H1 (cell line): ENCODE data around the gene CGB3. TPM values are rescaled to one million over a fixed set of nuclear protein-coding genes. Genes with fewer than 3 reads are reported as not detected.

ENCODE experiments used
- CHD1 ChIP-seq: IDR thresholded peaks from 2 replicates; pipeline ENCODE4 v1.6.1; 2012; ENCODE audit warnings: low read depth, low read length, improper control_type of control experiment
- CREB1 ChIP-seq: IDR thresholded peaks from 2 replicates; pipeline ENCODE4 v1.6.1; 2012; ENCODE audit warnings: inconsistent platforms
- CTCF ChIP-seq, 3 experiments: IDR thresholded peaks; 1 replicate in 2 of 3; 2 replicates in 1 of 3; pipeline versions ENCODE4 v1.5.1 to v1.6.1; 2011; ENCODE audit warnings: low read length in 3 of 3, mild to moderate bottlenecking in 3 of 3, inconsistent platforms in 2 of 3, low read depth in 1 of 3, moderate library complexity in 1 of 3; ENCODE audit not compliant: insufficient read depth in 1 of 3; ENCODE audit errors: control extremely low read depth in 1 of 3
- EGR1 ChIP-seq: IDR thresholded peaks from 2 replicates; pipeline ENCODE4 v1.6.1; 2011; ENCODE audit warnings: low read depth, low read length, borderline replicate concordance
- EP300 ChIP-seq, 2 experiments: IDR thresholded peaks; 1 replicate in 1 of 2; 2 replicates in 1 of 2; pipeline ENCODE4 v1.6.1; 2011 to 2012; ENCODE audit warnings: low read depth in 2 of 2, low read length in 2 of 2, mild to moderate bottlenecking in 2 of 2, borderline replicate concordance in 1 of 2, inconsistent platforms in 1 of 2, moderate library complexity in 1 of 2
- FOSL1 ChIP-seq: IDR thresholded peaks from 2 replicates; pipeline ENCODE4 v1.6.1; 2011; ENCODE audit warnings: mild to moderate bottlenecking, low read depth, low read length, moderate library complexity; ENCODE audit not compliant: insufficient read depth
- HDAC2 ChIP-seq, 2 experiments: fragments of 300-600 bp in 1 of 2; sonication (generic) in 1 of 2; IDR thresholded peaks; 2 replicates each; pipeline ENCODE4 v1.6.1; 2011 to 2012; ENCODE audit warnings: low read depth in 2 of 2, low read length in 2 of 2, mild to moderate bottlenecking in 2 of 2, moderate library complexity in 2 of 2, borderline replicate concordance in 1 of 2, inconsistent platforms in 1 of 2
- KDM1A ChIP-seq: fragments of 200-600, 300-600 bp; sonication (generic); IDR thresholded peaks from 2 replicates; pipeline ENCODE4 v1.7.1; 2016; ENCODE audit warnings: mild to moderate bottlenecking, low read length, borderline replicate concordance
- KDM5A ChIP-seq: fragments of 200-600 bp; IDR thresholded peaks from 2 replicates; pipeline ENCODE4 v1.7.1; 2012; ENCODE audit warnings: mild to moderate bottlenecking, low read length, inconsistent platforms, mixed read lengths
- MAFK ChIP-seq: IDR thresholded peaks from 2 replicates; pipeline ENCODE4 v1.6.1; 2012; ENCODE audit warnings: low read depth, mild to moderate bottlenecking, improper control_type of control experiment, low read length
- MAX ChIP-seq: IDR thresholded peaks from 2 replicates; pipeline ENCODE4 v1.6.1; 2012; ENCODE audit warnings: inconsistent platforms
- NRF1 ChIP-seq: IDR thresholded peaks from 2 replicates; pipeline ENCODE4 v1.6.1; 2011; ENCODE audit warnings: mild to moderate bottlenecking, low read depth, low read length, improper control_type of control experiment
- PHF8 ChIP-seq: fragments of 200-600 bp; sonication (generic); conservative IDR thresholded peaks from 2 replicates; pipeline ENCODE4 v1.7.1; 2012; ENCODE audit warnings: low read depth, mild to moderate bottlenecking, inconsistent platforms, low read length, moderate library complexity
- POU5F1 ChIP-seq: IDR thresholded peaks from 2 replicates; pipeline ENCODE4 v1.6.1; 2011; ENCODE audit warnings: low read depth, mild to moderate bottlenecking, low read length, moderate library complexity
- RAD21 ChIP-seq, 2 experiments: IDR thresholded peaks in 1 of 2; conservative IDR thresholded peaks in 1 of 2; 2 replicates each; pipeline ENCODE4 v1.6.1; 2011; ENCODE audit warnings: low read depth in 2 of 2, low read length in 2 of 2, improper control_type of control experiment in 1 of 2, inconsistent platforms in 1 of 2, mild to moderate bottlenecking in 1 of 2, moderate library complexity in 1 of 2
- RFX5 ChIP-seq: IDR thresholded peaks from 2 replicates; pipeline ENCODE4 v1.6.1; 2011; ENCODE audit warnings: low read depth, low read length, improper control_type of control experiment, borderline replicate concordance
- SUZ12 ChIP-seq: fragments of 200-600 bp; sonication (generic); IDR thresholded peaks from 2 replicates; pipeline ENCODE4 v1.6.1; 2012; ENCODE audit warnings: mild to moderate bottlenecking, inconsistent platforms, low read length, moderate library complexity, mixed read lengths
- TAF1 ChIP-seq: IDR thresholded peaks from 2 replicates; pipeline ENCODE4 v1.6.1; 2011; ENCODE audit warnings: mild to moderate bottlenecking, low read depth, low read length
- TBP ChIP-seq: IDR thresholded peaks from 2 replicates; pipeline ENCODE4 v1.6.1; 2011; ENCODE audit warnings: low read depth, low read length, improper control_type of control experiment
- YY1 ChIP-seq: IDR thresholded peaks from 2 replicates; pipeline ENCODE4 v1.6.1; 2011; ENCODE audit warnings: low read depth, mild to moderate bottlenecking, low read length
- ZNF274 ChIP-seq: IDR thresholded peaks from 2 replicates; pipeline ENCODE4 v1.7.0; 2012; ENCODE audit warnings: low read length, borderline replicate concordance; ENCODE audit errors: extremely low read depth
- polyA plus RNA-seq, 7 experiments: library from polyadenylated mRNA; depleted of rRNA in 3 of 7; stranded (reverse) in 5 of 7; unstranded in 2 of 7; fragments of >200 nt in 5 of 7; fragments of 200-250 nt in 2 of 7; gene quantifications; 1 replicate in 5 of 7; 2 replicates in 1 of 7; 4 replicates in 1 of 7; pipeline versions ENCODE4 v1.2.1 to v1.2.3, GENCODE V29; 2011 to 2013; ENCODE audit warnings: missing spikeins in 2 of 7, mixed read lengths in 2 of 7
- total RNA-seq: library from RNA; stranded (reverse); fragmentation: NEBNext Ultra II Directional; extraction: Animal tissue kit (Norgen Biotek cat#: 25700); gene quantifications from 2 replicates; pipeline ENCODE4 v1.2.1, GENCODE V29; 2021

Gene CGB3
- total and polyA plus RNA-seq, 2 of the 8 experiments (the other 6 are each of a cell fraction or from before 2014, with no cell fraction given) = not detected

- TF ChIP-seq EP300 (IDR thresholded peaks at IDR 0.05; ENCODE audit: borderline replicate concordance in 1 of 2, low read depth in 2 of 2, low read length in 2 of 2) (no peak), HDAC2 (IDR thresholded peaks at IDR 0.05; ENCODE audit: borderline replicate concordance in 1 of 2, low read depth in 2 of 2, low read length in 2 of 2) (no peak), EGR1 (no peak), CHD1 (no peak), CREB1 (peak; percentile 73), MAX (no peak), CTCF (IDR thresholded peaks at IDR 0.05; ENCODE audit: control extremely low read depth in 1 of 3, insufficient read depth in 1 of 3, low read depth in 1 of 3, low read length in 3 of 3) (no peak), KDM1A (no peak), POU5F1 (no peak), YY1 (peak; percentile 44; the same call in 1 of the 2 replicates), TAF1 (no peak), SUZ12 (no peak), RAD21 (IDR thresholded peaks at IDR 0.05 in 1 of 2, conservative IDR thresholded peaks at IDR 0.05 in 1 of 2; ENCODE audit: low read depth in 2 of 2, low read length in 2 of 2) (no peak), NRF1 (no peak), RFX5 (no peak), PHF8 (no peak), TBP (no peak), FOSL1 (no peak), MAFK (no peak), KDM5A (no peak), ZNF274 (no peak)
These were observed 47.9 kb downstream of the CGB3 start (continued) for GRCh38 chr19:48975947-48976847.
